ENCODE results near the gene POLR1A. TPM values are rescaled to one million over a fixed set of nuclear protein-coding genes. Genes with fewer than 3 reads are reported as not detected.

Gene POLR1A
- total RNA-seq, result 26.4 and 27.0 TPM in 2 replicates

- DNase-seq (ENCODE audit: extremely low read depth, low read depth, low spot score), result peak; percentile 85
Measured at GRCh38 chr2:86105252-86105968, at the start of gene POLR1A. TSS of gene POLR1A (minus strand) at chr2:86105886. CDS start at chr2:86105776, 110 bp downstream.

- no peak for DNase-seq (ENCODE audit: extremely low read depth, low read depth, low spot score)
Measured at GRCh38 chr2:86150502-86150901, 44.8 kb upstream of the POLR1A start.

- DNase-seq (ENCODE audit: extremely low read depth, low read depth, low spot score), result no peak
Measured at GRCh38 chr2:86147793-86148192, 42.1 kb upstream of the POLR1A start.

- DNase-seq (ENCODE audit: extremely low read depth, low read depth, low spot score), result no peak
Measured at GRCh38 chr2:86143926-86144685, 38.4 kb upstream of the POLR1A start.

GRCh38 chr2:86143307-86143706, 37.6 kb upstream of the POLR1A start:
- no peak for DNase-seq (ENCODE audit: extremely low read depth, low read depth, low spot score)

- DNase-seq (ENCODE audit: extremely low read depth, low read depth, low spot score), result no peak
Measured at GRCh38 chr2:86142436-86143257, 37.0 kb upstream of the POLR1A start.

GRCh38 chr2:86140969-86141392, 35.3 kb upstream of the POLR1A start:
- DNase-seq (ENCODE audit: extremely low read depth, low read depth, low spot score), result no peak

- DNase-seq (ENCODE audit: extremely low read depth, low read depth, low spot score), result no peak
Measured at GRCh38 chr2:86139981-86140380, 34.3 kb upstream of the POLR1A start.

- no peak for DNase-seq (ENCODE audit: extremely low read depth, low read depth, low spot score)
Measured at GRCh38 chr2:86138736-86139625, 33.3 kb upstream of the POLR1A start.

- DNase-seq (ENCODE audit: extremely low read depth, low read depth, low spot score), result no peak
Measured at GRCh38 chr2:86136141-86136540, 30.5 kb upstream of the POLR1A start.

- DNase-seq (ENCODE audit: extremely low read depth, low read depth, low spot score), result no peak
Measured at GRCh38 chr2:86135653-86136052, 30.0 kb upstream of the POLR1A start.

GRCh38 chr2:86134709-86135108, 29.0 kb upstream of the POLR1A start:
- no peak for DNase-seq (ENCODE audit: extremely low read depth, low read depth, low spot score)

GRCh38 chr2:86124683-86125082, 19.0 kb upstream of the POLR1A start:
- no peak for DNase-seq (ENCODE audit: extremely low read depth, low read depth, low spot score)

- no peak for DNase-seq (ENCODE audit: extremely low read depth, low read depth, low spot score)
Measured at GRCh38 chr2:86123328-86123925, 17.7 kb upstream of the POLR1A start.

GRCh38 chr2:86118130-86118529, 12.4 kb upstream of the POLR1A start:
- no peak for DNase-seq (ENCODE audit: extremely low read depth, low read depth, low spot score)

- DNase-seq (ENCODE audit: extremely low read depth, low read depth, low spot score), result no peak
Measured at GRCh38 chr2:86107031-86107430, 1.3 kb upstream of the POLR1A start.

- DNase-seq (ENCODE audit: extremely low read depth, low read depth, low spot score), result peak; percentile 85
Measured at GRCh38 chr2:86105969-86106945, 571 bp upstream of the POLR1A start, which contains the start of gene PTCD3. TSS of gene PTCD3 (plus strand) at chr2:86106235. CDS start at chr2:86106248, 13 bp downstream.

GRCh38 chr2:86102157-86102556, 3.5 kb downstream of the POLR1A start:
- DNase-seq (ENCODE audit: extremely low read depth, low read depth, low spot score), result no peak

GRCh38 chr2:86097913-86098312, 7.8 kb downstream of the POLR1A start:
- DNase-seq (ENCODE audit: extremely low read depth, low read depth, low spot score), result no peak

All from glomerular endothelial cell (primary cell).